ENCODE results near the gene CRNKL1.
"Not testable (repeated sequence)": the region's sequence is repeated elsewhere in the genome, so short reads cannot be mapped to it uniquely, and the experiment has no call there.

Gene CRNKL1

DNA sequence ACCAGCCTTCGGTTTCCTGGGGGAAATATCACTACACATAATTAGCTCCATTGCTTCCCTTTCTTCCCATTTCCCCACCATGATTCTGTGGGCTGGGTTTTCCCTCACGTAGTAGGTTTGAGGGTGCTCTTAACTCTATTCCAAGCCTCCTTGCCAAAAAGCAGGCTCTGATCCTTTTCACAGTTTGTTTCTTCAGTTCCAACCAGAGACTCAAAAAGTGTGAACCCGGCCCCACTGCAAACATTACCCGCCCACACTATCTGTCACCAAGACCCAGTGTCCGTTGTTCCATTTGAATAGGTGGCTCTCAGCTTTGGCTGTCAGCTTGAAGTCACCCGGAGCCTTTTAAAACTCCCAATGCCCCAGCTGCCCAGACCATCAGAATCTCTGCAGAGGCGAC, 46.9 kb downstream of the CRNKL1 start:
- DNase-seq = no peak

DNA sequence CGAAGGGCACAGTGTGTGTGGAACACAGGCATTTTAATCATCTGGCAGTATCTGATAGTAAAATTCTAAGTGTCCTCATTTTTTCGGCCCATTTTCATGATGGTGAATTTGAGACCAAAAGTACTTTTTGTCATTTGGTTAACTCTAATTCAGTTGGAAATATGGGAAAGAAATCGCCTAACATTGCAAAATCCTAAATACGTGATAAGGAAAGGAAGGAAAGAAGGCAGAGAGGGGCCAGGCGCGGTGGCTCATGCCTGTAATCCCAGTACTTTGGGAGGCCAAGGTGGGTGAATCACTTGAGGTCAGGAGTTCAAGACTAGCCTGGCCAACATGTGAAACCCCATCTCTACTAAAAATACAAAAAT, 48.3 kb downstream of the CRNKL1 start:
- DNase-seq = not testable (repeated sequence)

DNA sequence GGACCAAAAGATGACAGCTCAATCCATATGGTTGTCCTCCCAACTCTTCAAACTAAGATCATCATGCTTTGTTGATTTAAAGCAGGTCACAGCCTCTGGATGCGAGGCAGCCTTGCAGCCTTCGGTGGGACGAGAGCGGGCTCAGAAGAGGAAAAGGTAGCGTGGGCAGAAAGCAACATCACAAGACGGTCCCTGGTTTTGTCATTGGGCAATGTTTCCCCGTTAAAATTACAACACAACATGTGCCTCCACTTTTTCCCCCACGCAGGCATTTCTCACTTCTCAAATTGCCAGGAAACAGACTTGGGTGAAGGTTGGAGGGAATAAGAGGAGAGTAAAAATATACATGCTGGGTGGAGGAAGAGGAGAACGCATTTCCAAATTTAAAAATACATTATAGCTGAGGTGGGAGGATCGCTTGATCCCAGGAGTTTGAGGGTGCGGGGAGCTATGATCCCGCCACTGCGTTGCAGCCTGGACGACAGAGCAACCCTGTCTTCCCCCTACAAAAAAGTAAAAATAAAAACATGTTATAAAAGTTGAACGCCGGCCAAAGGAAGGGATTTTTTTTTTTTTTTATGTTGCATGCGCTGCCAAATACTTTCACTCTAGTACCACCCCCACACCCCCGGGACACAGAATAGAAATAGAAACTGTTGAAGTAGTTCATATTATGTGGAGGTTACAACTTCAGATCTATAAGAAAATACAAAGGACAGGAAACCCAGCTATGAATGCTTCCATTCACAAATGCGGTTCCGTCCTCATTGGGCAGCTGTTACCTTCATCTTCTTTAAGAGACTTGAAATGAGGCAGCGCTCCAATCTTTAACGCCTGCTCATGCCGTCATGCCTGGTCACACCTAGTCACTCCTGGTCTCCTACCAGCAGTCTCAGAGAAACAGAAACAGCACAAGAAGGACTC, 49.0 kb downstream of the CRNKL1 start:
- peak in 4 of 14 donors; percentile 33 to 47 (median 44) for DNase-seq

DNA sequence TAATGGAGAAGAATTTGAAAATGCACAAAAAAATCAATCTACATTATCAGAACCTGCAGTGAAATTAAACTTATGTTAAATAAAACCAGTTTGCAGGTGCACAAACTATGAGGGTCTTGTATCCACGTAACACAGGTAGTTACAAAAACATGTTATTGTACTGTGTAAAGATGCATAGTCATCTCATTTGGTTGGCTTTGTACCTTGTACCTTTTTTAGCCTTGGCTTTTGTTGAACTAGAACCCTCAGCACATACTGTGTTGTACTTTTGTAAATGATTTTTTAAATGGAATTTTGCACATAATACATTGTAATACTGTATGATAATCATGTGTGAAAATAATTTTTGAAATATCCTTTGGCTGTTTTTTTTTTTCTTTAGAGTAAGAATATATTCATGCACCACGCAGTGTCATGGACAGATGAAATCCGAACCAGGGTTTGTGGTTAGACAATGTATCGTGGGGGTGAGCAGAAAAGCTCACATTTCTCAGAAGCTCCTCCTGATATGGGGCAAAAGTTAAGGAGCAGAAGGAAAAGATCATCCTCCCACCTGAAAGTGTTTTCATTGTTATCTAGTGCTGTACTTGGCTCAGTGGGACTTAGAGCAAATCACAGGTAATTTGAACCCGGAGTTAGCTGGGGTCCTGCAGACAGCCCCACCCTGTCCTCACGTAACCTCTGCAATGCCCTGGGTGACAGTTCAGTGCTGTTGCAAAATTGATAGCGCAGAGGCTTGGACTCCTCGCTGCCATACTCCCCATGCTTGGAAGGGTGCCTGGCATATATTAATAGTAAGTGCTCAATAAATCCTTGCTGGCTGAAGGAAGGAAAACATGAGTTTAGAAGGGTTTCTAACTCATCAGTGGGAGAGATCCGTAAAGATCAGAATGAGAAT, 49.9 kb downstream of the CRNKL1 start:
- no peak for DNase-seq

DNA sequence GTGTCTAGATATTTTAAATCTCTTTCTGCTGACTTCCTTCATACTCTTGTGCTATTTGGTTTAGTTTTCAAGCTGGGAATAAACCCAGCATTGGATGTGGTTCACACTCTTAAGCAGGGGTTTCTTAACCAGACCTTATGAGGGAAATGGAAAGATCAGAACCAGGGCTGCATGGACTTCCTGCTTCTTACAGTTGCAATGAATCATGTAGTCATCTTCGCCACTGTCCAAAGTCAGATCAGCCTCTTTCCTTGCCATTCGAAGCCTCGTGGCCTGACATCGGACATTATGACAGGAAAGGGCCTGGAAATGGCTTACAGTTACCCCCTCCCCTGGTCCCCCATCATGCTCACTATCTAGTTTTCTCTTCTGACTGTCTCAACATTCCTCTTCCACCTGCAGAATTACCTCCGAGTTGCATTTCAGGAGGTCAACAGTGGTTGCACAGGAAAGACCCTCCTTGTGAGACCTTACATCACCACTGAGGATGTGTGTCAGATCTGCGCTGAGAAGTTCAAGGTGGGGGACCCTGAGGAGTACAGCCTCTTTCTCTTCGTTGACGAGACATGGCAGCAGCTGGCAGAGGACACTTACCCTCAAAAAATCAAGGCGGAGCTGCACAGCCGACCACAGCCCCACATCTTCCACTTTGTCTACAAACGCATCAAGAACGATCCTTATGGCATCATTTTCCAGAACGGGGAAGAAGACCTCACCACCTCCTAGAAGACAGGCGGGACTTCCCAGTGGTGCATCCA, 51.9 kb downstream of the CRNKL1 start:
- DNase-seq = no peak

DNA sequence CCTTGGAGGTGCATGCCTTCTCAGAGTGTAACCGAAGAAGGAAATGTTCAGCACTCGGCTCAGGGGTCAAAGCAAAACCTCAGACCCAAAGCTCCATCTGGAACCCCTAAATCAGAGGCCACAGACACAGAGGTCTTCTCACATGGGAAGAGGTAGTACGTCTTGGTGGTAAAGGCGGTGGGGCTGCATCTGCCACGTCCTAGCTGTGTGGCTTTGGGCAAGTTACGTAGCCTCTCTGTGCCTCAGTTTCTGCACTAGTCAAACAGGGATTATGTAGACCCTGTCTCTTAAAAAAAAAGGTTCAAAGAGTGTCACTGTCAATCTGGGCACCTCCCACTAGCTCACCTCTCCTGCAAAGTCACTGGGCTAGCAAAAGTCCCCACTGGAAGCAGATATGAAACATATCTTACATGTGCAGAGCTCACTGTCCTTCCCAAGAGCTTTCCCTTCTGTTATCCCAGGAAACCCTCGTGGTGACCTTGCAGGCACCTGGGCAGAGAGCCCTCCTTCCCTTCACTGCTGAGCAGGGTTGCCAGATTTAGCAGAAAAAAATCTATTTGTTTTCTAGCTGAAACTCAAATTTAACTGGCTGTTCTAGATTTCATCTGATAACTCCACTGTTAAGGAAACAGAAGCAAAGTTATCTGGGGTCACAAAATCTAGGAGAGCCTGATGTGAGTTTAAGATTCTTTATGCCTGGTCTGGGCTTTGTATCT, 53.1 kb downstream of the CRNKL1 start:
- no peak for DNase-seq

DNA sequence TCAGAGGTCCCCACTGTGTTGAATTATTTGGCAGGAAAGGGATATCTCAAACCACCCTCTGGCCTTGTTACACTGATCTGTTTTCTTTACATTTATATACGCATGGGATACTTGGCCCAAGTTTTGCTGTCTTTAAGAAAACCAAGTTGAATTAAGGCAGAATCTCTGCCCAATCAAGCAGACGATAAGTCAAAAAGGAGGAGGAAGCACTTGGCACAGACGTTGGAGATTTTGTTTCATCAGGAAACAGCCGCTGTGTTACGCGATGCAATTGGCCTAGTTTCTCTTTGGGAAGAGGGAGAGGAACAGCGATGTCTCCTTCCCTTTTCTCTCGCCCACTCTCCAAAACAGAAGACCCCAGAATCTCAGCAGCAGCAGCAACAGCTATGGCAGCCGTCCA, 55.3 kb downstream of the CRNKL1 start:
- DNase-seq = no peak

DNA sequence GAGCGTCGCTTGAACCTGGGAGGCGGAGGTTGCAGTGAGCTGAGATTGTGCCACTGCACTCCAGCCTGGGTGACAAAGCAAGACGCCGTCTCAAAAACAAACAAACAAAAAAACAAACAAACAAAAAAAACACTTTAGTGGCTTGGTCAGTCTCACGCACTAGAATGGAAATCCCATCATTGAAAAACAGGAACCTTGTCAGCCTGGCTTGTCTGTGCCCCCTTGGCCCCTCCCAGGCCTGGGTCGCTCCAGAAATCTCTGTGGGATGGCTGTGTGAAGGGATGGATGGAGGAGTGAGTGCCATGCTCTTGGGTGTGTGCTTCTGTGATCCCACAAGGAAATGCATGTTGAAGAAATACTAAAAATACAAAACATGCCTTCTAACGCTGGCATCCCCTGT, 56.0 kb downstream of the CRNKL1 start:
- no peak for DNase-seq

DNA sequence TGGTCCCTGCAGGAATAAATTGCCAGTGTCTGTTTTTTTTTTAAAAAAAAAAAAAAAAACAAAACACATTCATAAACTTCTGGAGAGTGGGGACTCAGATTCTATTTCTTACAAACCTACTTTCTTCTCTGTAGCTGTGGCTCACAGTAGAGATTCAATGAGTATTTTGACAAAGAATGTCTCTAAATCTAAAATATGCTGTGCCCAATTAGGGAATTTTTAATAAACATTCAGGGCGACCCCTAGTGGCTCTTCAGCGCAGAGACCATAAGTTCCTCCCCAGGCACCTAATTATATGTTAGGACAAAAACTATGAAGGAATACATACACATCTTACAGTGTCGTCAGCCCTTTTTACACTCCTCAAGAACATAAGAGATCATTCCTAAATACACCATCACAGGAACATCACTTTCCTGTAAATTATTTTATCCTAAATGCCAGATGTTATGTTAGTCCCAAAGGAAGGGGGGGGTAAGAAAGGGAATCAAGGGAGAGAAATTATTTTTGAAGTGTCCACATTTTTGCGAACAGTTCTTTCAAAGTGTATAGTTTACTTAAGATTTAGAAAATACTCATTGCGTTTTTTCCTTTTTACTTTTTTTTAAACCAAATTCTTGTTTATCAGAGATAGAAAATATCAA, 56.9 kb downstream of the CRNKL1 start:
- DNase-seq = peak in 1 of 14 donors; percentile 8

DNA sequence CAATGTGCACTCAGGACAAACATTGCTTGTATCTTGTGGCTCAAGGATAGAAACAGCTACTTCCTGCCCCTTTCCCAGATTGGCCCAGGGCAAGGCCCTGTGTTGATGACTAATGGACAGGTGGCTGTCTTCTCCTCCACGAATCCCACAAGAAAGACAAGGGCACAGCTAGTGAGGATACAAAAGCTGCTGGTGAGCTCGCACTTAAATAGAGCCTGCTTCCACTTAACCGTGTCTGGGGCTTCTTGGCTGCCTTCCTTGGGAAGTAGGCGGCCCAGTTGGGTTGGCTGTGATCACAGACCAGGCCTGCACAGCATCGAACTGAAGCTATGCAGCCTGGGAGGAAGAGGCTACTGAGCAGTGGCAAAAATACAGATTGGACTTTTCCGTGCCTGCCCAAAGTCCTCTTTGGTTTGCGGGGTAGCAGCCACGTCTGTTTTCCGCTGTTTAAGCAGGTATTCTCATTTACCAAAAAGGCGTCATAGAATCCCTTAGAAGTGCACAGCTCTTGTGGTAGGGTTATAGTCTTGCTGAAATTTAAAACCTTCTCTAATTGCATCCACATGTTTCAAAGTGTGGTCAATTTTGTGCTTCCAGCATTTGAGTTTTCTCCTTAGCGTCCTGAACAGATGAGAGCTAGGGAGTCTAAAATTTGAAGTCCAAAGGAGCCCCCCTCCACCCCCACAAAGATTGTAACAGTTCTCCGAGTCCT, 58.2 kb downstream of the CRNKL1 start:
- DNase-seq = peak in 5 of 14 donors; percentile 31 to 60 (median 38)

DNA sequence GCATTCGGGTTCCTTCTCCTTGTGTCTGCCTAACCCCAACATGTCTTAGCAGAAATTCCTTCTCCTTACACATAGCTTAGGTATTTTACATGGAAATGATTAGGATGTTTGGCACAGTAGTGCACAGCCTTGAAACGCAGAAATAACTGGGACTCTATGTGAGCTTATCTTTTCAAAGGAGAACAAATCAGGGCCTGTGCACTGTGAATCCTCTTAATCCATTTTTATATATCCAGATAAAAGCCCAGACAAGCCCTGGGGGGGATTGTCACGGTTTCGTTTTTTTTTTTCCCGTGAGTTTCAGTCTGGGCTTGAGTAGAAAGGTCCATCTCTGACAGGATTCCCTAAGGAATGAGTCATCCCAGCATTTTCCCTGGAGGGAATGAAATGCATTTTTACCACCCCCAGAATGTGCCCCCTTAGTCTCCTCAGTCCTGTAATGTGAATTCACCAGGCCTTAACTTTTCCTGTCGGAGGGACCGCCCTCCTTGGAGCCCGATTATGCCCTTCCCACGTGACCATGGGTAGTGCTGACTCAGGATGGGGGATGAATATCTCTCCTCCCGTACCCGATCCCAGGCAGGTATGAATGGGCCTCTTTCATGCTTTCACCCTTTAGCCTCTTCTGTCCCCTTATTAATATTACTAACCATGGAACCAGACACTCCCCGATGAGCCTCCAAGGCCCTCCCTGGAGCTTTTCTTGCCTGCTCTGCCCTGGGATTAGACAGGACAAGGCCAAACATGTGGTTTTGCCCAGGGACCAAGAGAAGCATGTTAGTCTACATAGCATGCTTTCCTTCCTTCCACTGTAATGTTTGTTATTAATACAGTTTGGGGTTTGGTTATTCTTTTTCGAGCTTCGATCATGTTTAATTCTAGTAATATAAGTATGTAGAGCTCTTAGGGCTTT, 59.0 kb downstream of the CRNKL1 start:
- DNase-seq = peak in 7 of 14 donors; percentile 29 to 70 (median 41)

DNA sequence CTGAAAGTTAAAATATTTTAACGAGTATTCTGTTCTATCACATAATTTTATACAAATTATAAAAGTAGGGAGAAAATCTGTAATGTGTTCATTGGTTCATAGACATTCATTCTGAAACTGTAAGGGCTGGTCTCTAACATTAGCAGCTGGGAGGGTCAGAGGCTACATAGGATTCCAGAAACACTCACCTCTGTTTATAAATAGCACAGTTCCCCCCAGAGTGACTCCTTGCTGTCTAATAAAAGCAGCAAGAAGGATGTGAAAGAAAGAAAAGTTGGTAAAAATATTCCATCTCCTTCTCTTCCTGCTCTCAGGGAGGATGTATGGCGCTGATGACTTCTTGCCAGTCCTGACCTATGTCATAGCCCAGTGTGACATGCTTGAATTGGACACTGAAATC, 60.4 kb downstream of the CRNKL1 start:
- DNase-seq = no peak

DNA sequence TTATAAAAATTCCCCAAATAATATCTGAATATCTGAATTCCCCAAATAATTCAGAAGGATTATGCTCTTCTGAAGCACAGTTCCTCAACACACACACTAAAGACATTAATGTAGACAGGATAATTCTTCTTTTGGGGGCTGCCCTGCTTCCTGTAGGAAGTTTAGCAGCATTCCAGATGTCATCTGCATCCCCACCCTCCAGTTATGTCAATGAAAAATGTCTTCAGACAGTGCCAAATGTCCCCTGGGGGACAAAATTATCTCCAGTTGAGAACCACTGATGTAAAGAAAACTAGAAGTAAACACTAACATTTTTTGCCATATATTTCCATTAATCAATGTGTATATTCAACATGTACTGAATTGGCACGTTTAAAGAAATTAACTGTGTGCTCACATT, 61.0 kb downstream of the CRNKL1 start:
- DNase-seq = no peak

DNA sequence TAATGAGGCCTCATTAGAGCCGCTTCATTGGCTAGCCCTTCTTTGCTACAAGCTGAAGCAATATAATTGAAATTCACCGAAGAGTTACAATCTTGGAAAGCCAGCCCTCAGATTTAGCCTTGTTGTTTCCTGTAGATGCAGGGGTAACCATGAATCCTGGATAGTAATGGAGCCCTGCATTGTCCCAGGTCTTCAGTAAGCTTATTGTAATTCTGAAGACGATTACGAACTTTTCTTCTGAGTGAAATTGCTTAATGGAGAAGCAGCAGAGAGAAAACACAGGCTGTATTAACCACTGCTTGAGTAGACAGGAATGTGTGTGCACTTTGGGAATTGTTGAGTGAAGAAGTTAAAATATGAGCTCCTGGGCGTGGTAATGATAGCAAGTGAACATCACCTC, 61.4 kb downstream of the CRNKL1 start:
- no peak for DNase-seq

DNA sequence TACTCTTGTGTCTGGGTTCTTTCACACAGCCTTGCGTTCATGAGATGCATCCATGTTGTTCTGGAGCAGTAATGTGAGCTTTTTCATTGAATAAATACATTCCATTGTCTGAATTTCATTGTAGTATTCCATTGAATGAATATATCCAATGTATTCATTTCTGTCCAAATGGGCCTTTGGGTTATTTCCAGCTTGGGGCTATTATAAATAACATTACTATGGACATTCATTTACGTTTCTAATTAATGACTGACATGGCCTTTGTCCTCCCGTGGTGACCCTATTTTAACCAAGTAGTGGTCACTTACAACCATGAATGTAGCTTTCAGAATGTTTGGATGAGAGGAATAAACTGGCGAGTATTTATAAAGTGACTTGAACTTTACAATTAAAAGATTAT, 65.2 kb downstream of the CRNKL1 start:
- no peak for DNase-seq

DNA sequence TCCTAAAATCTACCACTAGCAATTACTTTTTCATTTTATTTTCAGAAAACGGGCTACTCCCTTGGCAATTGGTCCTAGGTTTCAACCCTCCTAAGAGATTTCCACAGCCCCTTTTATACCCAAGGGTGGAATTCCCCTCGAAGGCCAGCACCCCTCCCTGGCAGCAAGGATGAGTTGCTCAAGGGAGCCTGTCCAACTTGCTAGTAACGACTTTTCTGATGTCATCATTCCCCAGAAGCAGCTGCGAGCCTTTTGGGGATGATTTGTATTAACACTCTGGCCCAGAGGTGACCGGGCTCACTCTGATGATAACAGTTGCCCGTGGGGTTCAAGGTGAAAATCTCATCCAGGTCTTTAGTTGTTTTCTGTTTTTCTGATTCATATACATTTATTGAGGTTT, 65.8 kb downstream of the CRNKL1 start:
- DNase-seq = peak in 1 of 14 donors; percentile 51
